Measurements from ENCODE around the gene KCNQ1. TPM values are rescaled to one million over a fixed set of nuclear protein-coding genes. Genes with fewer than 3 reads are reported as not detected.

KCNQ1 gene
- total and polyA plus RNA-seq, 9 of the 15 experiments (the other 6 are each of a cell fraction or from before 2014, with no cell fraction given) = 0.44 TPM; not detected in 8

GRCh38 chr11:2837096-2837601, 392.3 kb downstream of the KCNQ1 start (continued):
- TF ChIP-seq VEZF1 (CRISPR knock-in tag; IDR thresholded peaks at IDR 0.05) (peak; percentile 57), CC2D1A (IDR thresholded peaks at IDR 0.05) (no peak), SMC3 (conservative IDR thresholded peaks at IDR 0.05; ENCODE audit: insufficient read depth, low read depth, low read length) (peak; percentile 29; the same call in 1 of the 2 replicates), NRF1 (conservative IDR thresholded peaks at IDR 0.05 in 1 of 2, IDR thresholded peaks at IDR 0.05 in 1 of 2) (peak; percentile 52 to 66; a peak in 3 of 4 replicates), PHB2 (IDR thresholded peaks at IDR 0.05; ENCODE audit: low read depth) (no peak), MGA (IDR thresholded peaks at IDR 0.05) (peak; percentile 55; the same call in 1 of the 2 replicates), L3MBTL2 (IDR thresholded peaks at IDR 0.05) (peak; percentile 48)
- TF ChIP-seq, protein P1, sequence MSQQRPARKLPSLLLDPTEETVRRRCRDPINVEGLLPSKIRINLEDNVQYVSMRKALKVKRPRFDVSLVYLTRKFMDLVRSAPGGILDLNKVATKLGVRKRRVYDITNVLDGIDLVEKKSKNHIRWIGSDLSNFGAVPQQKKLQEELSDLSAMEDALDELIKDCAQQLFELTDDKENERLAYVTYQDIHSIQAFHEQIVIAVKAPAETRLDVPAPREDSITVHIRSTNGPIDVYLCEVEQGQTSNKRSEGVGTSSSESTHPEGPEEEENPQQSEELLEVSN (IDR thresholded peaks at IDR 0.05; ENCODE audit: borderline replicate concordance in 1 of 2, extremely low read depth in 1 of 2, insufficient read depth in 1 of 2, insufficient read length in 1 of 2, low read depth in 1 of 2, low read length in 1 of 2, poor library complexity in 1 of 2, severe bottlenecking in 1 of 2) = peak in 1 of 2 experiments; percentile 24
- TF ChIP-seq, protein P2, sequence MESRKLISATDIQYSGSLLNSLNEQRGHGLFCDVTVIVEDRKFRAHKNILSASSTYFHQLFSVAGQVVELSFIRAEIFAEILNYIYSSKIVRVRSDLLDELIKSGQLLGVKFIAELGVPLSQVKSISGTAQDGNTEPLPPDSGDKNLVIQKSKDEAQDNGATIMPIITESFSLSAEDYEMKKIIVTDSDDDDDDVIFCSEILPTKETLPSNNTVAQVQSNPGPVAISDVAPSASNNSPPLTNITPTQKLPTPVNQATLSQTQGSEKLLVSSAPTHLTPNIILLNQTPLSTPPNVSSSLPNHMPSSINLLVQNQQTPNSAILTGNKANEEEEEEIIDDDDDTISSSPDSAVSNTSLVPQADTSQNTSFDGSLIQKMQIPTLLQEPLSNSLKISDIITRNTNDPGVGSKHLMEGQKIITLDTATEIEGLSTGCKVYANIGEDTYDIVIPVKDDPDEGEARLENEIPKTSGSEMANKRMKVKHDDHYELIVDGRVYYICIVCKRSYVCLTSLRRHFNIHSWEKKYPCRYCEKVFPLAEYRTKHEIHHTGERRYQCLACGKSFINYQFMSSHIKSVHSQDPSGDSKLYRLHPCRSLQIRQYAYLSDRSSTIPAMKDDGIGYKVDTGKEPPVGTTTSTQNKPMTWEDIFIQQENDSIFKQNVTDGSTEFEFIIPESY (CRISPR knock-in tag; IDR thresholded peaks at IDR 0.05) = 0 out of 2 replicates have a peak, but pooled peaks have one; percentile 17
